ENCODE measurements around the gene ASB11.

Gene ASB11

GRCh38 chrX:15235001-15235400 lies 80.4 kb downstream of the ASB11 start:
- no peak for DNase-seq (ENCODE audit: low spot score)
- H3K36me3 Mint-ChIP-seq (ENCODE audit: low read depth), result no peaks in the 10 kb centered on the region

GRCh38 chrX:15233416-15234015 lies 81.9 kb downstream of the ASB11 start:
- H3K4me3 Mint-ChIP-seq, result no peak overlapping the region
- no peak overlapping the region for H3K27ac Mint-ChIP-seq
- no peaks in the 10 kb centered on the region for H3K9me3 Mint-ChIP-seq
- peaks cover 7% of the 10 kb centered on the region for H3K27me3 Mint-ChIP-seq (ENCODE audit: low read depth)
- H3K4me1 Mint-ChIP-seq (ENCODE audit: low read depth), result no peaks in the 10 kb centered on the region
- no peak for DNase-seq (ENCODE audit: low spot score)
- H3K36me3 Mint-ChIP-seq (ENCODE audit: low read depth), result no peaks in the 10 kb centered on the region

More at GRCh38 chrX:15235001-15235400, 80.4 kb downstream of the ASB11 start:
- H3K4me3 Mint-ChIP-seq, result no peak overlapping the region
- no peaks in the 10 kb centered on the region for H3K9me3 Mint-ChIP-seq
- no peaks in the 10 kb centered on the region for H3K4me1 Mint-ChIP-seq (ENCODE audit: low read depth)
- H3K27ac Mint-ChIP-seq, result no peak overlapping the region
- peaks cover 7% of the 10 kb centered on the region for H3K27me3 Mint-ChIP-seq (ENCODE audit: low read depth)

Data from T-helper 2 cell treated with Interferon-gamma antibody and Interleukin-4, amounts not matched to agents 5 μg/mL and 100 μg/mL, for 36 hours (primary cell).